Measurements from ENCODE around the gene AATF.

The AATF gene, protein sequence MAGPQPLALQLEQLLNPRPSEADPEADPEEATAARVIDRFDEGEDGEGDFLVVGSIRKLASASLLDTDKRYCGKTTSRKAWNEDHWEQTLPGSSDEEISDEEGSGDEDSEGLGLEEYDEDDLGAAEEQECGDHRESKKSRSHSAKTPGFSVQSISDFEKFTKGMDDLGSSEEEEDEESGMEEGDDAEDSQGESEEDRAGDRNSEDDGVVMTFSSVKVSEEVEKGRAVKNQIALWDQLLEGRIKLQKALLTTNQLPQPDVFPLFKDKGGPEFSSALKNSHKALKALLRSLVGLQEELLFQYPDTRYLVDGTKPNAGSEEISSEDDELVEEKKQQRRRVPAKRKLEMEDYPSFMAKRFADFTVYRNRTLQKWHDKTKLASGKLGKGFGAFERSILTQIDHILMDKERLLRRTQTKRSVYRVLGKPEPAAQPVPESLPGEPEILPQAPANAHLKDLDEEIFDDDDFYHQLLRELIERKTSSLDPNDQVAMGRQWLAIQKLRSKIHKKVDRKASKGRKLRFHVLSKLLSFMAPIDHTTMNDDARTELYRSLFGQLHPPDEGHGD

DNA sequence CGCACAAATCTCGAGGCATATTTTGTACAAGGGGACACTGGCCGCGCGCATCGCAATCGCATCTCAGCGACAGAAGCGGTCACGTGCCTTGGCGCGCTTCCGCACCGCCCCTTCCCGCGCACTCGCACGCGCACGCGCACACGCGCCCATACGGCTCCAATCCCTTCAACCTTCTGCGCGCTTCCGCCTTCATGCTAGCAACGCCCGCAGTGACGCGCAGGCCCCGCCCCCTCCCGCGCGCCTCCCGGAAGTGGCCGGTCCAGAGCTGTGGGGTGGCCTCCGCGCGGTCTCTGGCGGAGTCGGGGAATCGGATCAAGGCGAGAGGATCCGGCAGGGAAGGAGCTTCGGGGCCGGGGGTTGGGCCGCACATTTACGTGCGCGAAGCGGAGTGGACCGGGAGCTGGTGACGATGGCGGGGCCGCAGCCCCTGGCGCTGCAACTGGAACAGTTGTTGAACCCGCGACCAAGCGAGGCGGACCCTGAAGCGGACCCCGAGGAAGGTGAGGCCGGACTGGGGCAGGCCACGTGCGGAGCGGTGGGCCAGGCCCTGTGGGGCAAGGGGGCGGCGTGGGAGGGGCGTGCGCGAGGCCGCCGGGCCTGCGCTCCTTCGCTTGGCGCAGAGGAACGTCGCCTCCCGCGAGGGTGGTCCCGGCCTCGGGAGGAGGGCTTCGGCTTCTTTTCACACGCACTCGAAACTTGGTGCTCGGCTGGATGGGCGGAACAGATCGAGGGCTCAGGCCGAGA, at the start of gene AATF:
Gene AATF, plus strand, starts transcription at position 238 of the 744 bp plus-strand sequence. Its CDS starts 172 bp downstream, at position 410.
- peaks cover 41% of the 10 kb centered on the region for H3K27me3 ChIP-seq (ENCODE audit: insufficient read depth, low read length)
- H3K4me3 ChIP-seq (ENCODE audit: low read length): peak within 1 kb of the TSS; percentile 59
- peaks cover 15% of the 10 kb centered on the region for H3K4me1 ChIP-seq (ENCODE audit: insufficient read depth, low read length)
- H3K9me3 ChIP-seq (ENCODE audit: low read length): no peaks in the 10 kb centered on the region
- peak within 1 kb of the TSS; percentile 95 for H2AFZ ChIP-seq (ENCODE audit: low read depth, low read length)
- peaks cover 29% of the 10 kb centered on the region for H3K36me3 ChIP-seq (ENCODE audit: insufficient read depth, low read length)

DNA sequence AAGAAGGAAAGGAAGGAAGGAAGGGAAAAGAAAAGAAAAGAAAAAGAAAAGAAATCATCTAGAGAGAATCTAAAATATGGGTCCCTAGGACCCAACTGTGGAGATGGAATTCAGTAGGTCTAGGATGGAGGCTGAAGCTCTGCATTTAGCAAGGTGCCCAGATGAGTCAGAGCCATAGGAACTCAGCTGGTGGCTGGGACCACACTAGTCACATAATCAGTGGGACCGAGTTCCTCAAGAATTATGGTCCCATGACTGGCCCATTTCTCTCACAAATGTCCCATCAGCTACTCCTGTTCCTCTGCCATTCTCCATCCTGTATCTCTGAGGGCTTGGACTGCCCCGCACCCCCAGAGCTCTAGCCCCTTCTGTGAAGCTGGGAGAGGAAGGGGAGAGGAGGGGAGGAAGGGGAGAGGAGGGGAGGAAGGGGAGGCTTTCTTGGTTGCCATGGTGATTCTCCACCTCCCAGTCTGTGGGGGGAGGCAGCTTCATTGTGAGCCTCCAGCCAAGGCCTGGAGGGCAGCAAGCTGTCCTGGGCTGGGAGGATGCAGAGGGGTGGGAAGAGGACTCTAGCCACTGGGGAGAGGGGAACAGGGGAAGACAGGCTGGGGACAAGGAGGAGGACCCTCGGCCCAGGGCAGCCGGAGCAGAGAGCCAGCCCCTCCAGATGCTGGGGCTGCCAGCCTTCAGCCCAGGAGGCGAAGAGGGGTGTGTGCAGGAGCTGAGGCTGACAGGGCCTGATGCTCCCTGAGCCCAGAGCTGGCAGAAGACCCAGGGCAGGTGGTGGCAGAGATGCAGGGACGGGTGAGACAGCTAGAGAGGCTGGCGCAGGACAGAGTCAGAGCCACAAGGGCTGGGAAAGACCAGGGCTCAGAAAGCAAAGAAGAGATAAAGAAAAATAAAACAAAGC, 49.2 kb upstream of the AATF start:
- Histone ChIP-seq H3K9me3 (ENCODE audit: low read length) (no peaks in the 10 kb centered on the region), H3K4me1 (ENCODE audit: insufficient read depth, low read length) (peaks cover 15% of the 10 kb centered on the region), H2AFZ (ENCODE audit: low read depth, low read length) (no peak overlapping the region), H3K27me3 (ENCODE audit: insufficient read depth, low read length) (peaks cover 3% of the 10 kb centered on the region), H3K36me3 (ENCODE audit: insufficient read depth, low read length) (no peaks in the 10 kb centered on the region), H3K4me3 (ENCODE audit: low read length) (no peak overlapping the region)

DNA sequence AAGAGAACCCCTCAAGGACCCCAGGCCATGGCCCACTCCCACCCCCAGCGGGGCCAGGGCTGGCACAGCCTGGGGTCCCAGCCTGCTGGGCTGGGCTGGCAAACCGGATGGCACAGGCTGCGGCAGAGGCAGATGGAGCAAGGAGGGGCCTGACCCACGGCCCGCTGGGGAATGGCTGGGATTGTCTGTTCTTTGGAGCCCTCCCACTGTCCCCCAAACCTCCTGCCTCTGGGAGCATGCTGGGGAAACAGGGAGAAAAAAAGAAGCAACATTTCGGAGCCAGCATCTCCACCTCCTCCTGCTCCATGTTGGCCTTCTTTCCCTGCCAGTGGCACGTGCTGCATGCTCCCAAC, 48.6 kb upstream of the AATF start:
- peaks cover 15% of the 10 kb centered on the region for H3K4me1 ChIP-seq (ENCODE audit: insufficient read depth, low read length)
- peaks cover 2% of the 10 kb centered on the region for H3K27me3 ChIP-seq (ENCODE audit: insufficient read depth, low read length)
- no peaks in the 10 kb centered on the region for H3K9me3 ChIP-seq (ENCODE audit: low read length)
- no peak overlapping the region for H2AFZ ChIP-seq (ENCODE audit: low read depth, low read length)
- no peaks in the 10 kb centered on the region for H3K36me3 ChIP-seq (ENCODE audit: insufficient read depth, low read length)
- H3K4me3 ChIP-seq (ENCODE audit: low read length): no peak overlapping the region

DNA sequence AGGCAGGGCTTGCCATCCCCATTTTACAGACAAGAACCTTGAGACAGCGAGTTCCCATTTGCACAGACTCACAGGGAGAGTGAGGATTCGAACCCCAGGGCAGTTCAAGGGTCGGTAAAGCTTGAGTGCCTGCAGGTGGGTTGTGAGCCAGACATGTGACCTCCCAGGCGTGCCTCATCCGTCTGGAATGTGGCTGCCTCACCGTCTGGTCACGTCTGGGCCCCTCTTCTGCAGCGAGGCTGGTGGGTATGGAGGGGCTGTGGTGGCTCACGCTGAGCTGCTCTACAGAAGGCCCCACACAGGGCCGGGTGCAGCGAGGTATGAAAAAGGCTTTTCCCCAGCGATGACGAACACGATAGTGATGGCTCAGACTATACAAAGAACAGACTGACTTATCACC, 47.2 kb upstream of the AATF start:
- Histone ChIP-seq H2AFZ (ENCODE audit: low read depth, low read length) (no peak overlapping the region), H3K4me3 (ENCODE audit: low read length) (no peak overlapping the region), H3K4me1 (ENCODE audit: insufficient read depth, low read length) (peaks cover 15% of the 10 kb centered on the region), H3K27me3 (ENCODE audit: insufficient read depth, low read length) (no peaks in the 10 kb centered on the region), H3K9me3 (ENCODE audit: low read length) (no peaks in the 10 kb centered on the region), H3K36me3 (ENCODE audit: insufficient read depth, low read length) (no peaks in the 10 kb centered on the region)

DNA sequence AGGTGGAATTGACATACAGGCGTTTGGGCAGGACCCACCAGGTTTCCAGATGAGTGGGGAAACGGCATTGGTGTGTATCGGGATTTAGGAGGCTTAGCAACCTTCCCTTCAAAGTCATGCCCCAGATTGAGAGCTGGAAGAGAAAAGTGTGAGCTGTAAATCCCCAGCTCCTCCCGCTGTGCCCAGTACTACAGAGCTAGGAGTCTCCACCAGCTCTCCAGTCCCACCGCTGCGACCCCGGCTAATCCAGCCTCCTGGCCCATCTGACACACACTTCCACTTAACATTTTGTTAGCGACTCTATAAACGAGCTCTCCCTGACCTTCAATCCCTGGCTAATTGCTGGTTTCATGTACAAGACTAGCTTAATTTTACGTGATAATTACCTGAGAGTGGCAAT, 41.3 kb upstream of the AATF start:
- no peak overlapping the region for H2AFZ ChIP-seq (ENCODE audit: low read depth, low read length)
- no peaks in the 10 kb centered on the region for H3K4me1 ChIP-seq (ENCODE audit: insufficient read depth, low read length)
- no peaks in the 10 kb centered on the region for H3K9me3 ChIP-seq (ENCODE audit: low read length)
- H3K4me3 ChIP-seq (ENCODE audit: low read length): no peak overlapping the region
- H3K27me3 ChIP-seq (ENCODE audit: insufficient read depth, low read length): peaks cover 5% of the 10 kb centered on the region
- no peaks in the 10 kb centered on the region for H3K36me3 ChIP-seq (ENCODE audit: insufficient read depth, low read length)

DNA sequence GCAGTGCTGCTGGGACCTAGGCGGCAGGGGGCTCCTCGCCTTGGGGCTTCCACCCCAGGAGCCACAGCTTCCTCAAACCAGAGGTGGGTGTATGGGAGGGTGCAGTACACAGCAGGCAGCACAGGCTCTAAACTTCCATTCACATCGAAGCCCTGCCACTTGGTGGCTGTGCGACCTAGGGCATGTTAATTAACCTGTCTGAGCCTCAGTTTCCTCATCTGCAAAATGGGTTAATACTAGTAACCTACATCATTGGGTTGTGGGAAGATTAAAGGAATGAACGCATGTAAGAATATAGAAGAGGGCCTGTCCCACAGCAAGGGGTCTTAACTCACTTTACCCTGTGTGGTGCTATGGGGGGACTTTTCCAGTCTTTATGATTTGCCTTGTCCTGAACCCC, 38.2 kb upstream of the AATF start:
- H3K4me1 ChIP-seq (ENCODE audit: insufficient read depth, low read length): no peaks in the 10 kb centered on the region
- H3K36me3 ChIP-seq (ENCODE audit: insufficient read depth, low read length): no peaks in the 10 kb centered on the region
- no peaks in the 10 kb centered on the region for H3K9me3 ChIP-seq (ENCODE audit: low read length)
- H3K27me3 ChIP-seq (ENCODE audit: insufficient read depth, low read length): peaks cover 5% of the 10 kb centered on the region
- H3K4me3 ChIP-seq (ENCODE audit: low read length): no peak overlapping the region
- no peak overlapping the region for H2AFZ ChIP-seq (ENCODE audit: low read depth, low read length)

DNA sequence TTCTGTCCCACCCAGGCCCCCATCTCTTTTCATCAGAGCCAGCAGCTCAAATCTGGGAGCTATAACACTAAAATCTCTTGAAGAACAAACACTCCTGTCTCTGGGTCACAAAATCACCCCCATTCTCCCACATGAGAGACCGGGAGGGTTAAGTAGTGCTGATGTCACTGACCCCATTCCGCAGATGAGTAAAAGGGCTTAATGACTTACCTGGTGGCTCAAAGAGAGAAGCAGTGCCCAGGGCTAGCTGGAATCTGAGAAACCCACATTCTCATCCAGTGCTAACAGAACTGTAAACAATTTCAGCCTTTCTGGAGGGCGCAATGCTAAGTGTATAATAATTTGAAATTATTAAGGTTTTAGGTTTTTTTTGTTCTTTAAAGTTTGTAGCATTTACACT, 37.8 kb upstream of the AATF start:
- H3K4me3 ChIP-seq (ENCODE audit: low read length): no peak overlapping the region
- no peak overlapping the region for H2AFZ ChIP-seq (ENCODE audit: low read depth, low read length)
- no peaks in the 10 kb centered on the region for H3K9me3 ChIP-seq (ENCODE audit: low read length)
- no peaks in the 10 kb centered on the region for H3K36me3 ChIP-seq (ENCODE audit: insufficient read depth, low read length)
- H3K27me3 ChIP-seq (ENCODE audit: insufficient read depth, low read length): peaks cover 5% of the 10 kb centered on the region
- no peaks in the 10 kb centered on the region for H3K4me1 ChIP-seq (ENCODE audit: insufficient read depth, low read length)

DNA sequence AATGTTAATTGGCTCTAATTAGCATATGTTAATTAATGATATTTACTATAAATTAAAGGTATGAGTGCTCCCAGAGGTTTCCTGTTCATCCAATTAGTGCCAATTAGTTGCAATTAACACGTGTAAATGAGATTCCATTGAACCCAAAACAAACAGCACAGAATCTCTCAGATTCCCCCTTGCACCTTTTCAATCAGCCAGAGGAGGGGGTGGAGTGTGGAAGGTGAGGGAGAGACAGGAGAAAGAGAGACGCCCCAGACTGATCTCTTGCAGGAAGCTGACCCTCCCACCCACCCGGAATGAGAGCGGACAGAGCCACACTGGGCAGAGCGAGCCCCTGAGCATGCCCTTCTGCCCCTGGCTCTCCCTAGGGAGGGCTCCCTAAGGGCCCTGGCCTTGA, 35.6 kb upstream of the AATF start:
- H3K27me3 ChIP-seq (ENCODE audit: insufficient read depth, low read length): peaks cover 8% of the 10 kb centered on the region
- H3K9me3 ChIP-seq (ENCODE audit: low read length): no peaks in the 10 kb centered on the region
- H3K4me3 ChIP-seq (ENCODE audit: low read length): no peak overlapping the region
- H2AFZ ChIP-seq (ENCODE audit: low read depth, low read length): no peak overlapping the region
- H3K36me3 ChIP-seq (ENCODE audit: insufficient read depth, low read length): no peaks in the 10 kb centered on the region
- H3K4me1 ChIP-seq (ENCODE audit: insufficient read depth, low read length): no peaks in the 10 kb centered on the region

DNA sequence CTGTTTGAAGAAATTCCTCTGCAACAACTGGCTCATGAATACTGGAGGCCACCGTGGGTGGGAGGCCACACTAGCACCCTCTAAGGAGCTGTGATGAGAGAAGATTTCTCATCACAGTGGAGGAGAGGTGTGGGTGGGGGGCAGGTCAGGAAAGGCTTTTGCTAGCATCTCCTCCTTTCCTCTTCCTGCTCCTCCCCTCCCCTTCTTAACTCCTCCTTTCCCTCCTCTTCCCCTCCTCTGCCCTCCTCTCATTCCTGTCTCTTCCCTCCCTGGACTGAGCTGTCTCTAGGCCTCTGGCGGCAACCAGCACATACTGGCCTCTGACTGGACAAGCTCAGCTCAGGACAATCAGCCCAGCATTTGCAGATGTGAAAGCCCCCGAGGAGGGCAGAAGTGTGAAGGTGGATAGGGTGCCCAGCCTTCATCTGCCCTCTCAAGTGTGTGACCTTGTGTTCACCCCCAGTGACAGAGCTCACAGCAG, 30.5 kb upstream of the AATF start:
- H3K27me3 ChIP-seq (ENCODE audit: insufficient read depth, low read length): peaks cover 41% of the 10 kb centered on the region
- no peak overlapping the region for H2AFZ ChIP-seq (ENCODE audit: low read depth, low read length)
- peaks cover 9% of the 10 kb centered on the region for H3K4me1 ChIP-seq (ENCODE audit: insufficient read depth, low read length)
- no peak overlapping the region for H3K4me3 ChIP-seq (ENCODE audit: low read length)
- no peaks in the 10 kb centered on the region for H3K9me3 ChIP-seq (ENCODE audit: low read length)
- no peaks in the 10 kb centered on the region for H3K36me3 ChIP-seq (ENCODE audit: insufficient read depth, low read length)

DNA sequence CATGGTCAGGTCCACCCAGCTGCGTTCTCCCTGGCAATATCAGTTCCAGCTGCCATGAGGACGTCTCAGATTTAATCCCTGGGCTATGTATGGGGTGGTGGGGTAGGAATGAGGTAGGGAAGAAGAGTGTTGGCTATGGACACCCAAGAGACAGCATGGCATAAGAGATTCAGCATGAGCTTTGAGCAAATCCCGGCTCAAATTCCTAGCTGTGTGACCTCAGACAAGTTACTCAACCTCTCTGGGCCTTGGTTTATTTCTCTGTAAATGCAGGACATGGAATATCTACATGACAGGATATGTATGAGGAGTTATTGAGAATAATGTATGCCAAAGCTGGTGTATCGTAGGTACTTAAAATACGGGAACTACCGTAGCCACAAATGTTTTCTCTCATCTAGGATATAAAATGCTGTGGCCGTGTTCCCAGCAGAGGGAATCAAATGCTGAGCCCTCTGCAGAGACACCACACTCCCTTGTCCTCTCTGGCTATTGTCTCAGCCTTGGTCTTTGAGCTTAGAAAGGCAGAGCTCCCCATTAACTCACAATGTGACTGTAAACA, 29.3 kb upstream of the AATF start:
- H3K27me3 ChIP-seq (ENCODE audit: insufficient read depth, low read length): peaks cover 48% of the 10 kb centered on the region
- no peaks in the 10 kb centered on the region for H3K9me3 ChIP-seq (ENCODE audit: low read length)
- H3K4me3 ChIP-seq (ENCODE audit: low read length): no peak overlapping the region
- H2AFZ ChIP-seq (ENCODE audit: low read depth, low read length): no peak overlapping the region
- peaks cover 9% of the 10 kb centered on the region for H3K4me1 ChIP-seq (ENCODE audit: insufficient read depth, low read length)
- H3K36me3 ChIP-seq (ENCODE audit: insufficient read depth, low read length): no peaks in the 10 kb centered on the region

DNA sequence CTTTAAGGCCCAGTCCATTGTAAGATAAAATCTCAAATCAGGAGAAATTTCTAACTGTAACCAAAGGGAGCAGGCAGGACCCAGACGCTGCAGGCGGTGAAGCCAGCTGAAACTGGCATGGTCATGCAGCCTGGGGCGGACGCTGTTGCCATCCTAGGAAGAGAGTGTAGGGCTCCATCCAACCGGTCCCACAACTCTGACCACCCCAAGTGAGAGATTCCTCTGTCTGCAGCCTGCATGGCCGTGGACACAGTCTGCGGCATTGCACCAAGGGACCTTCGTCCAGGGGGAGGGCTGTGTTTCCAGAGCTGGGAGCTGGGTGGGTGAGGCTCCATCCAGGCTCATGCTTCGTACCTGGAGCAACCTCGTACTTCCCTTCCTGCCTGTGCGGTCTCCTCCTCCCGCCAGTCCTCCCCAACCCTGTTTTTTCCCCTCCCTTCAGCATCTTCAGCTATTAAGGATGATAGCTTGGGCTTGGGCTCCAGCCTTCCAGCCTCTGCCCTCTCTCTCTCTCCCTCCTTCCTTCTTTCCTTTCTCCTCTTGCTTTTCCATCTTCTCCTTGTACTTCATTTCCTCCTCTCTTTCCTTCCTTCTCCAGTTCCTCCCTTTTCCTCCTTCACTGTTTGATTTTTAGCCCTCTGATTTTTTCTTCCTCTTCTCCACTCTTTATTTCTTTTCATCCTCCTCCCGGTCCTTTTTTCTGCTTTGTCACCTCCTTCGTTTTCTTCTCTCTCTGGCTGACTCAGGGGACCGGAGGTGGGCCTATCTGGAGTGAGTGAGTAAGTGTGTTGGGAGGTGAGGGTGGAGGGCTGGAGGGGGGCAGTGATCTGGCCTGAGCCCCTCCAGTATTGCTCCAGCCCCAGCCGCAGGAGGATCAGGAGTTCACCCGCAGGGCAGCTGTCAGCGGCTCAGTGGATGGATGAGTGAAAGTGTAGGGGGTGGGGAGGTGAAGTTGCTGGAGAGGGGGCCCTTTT, 28.4 kb upstream of the AATF start:
- Histone ChIP-seq H3K4me1 (ENCODE audit: insufficient read depth, low read length) (peaks cover 9% of the 10 kb centered on the region), H3K4me3 (ENCODE audit: low read length) (no peak overlapping the region), H3K27me3 (ENCODE audit: insufficient read depth, low read length) (peaks cover 53% of the 10 kb centered on the region), H3K36me3 (ENCODE audit: insufficient read depth, low read length) (no peaks in the 10 kb centered on the region), H3K9me3 (ENCODE audit: low read length) (no peaks in the 10 kb centered on the region), H2AFZ (ENCODE audit: low read depth, low read length) (no peak overlapping the region)
